A549 treated with dexamethasone at 1 μM for 4 hours (cell line): Measurements from ENCODE around the gene KLK10. TPM values are rescaled to one million over a fixed set of nuclear protein-coding genes. Genes with fewer than 3 reads are reported as not detected.

Experiments used
- total RNA-seq: library from RNA; stranded (reverse); fragments of 200-300 nt; extraction: Qiagen RNA extraction; gene quantifications from 5 replicates; pipeline ENCODE4 v1.2.3, GENCODE V29; 2022

KLK10 gene, protein sequence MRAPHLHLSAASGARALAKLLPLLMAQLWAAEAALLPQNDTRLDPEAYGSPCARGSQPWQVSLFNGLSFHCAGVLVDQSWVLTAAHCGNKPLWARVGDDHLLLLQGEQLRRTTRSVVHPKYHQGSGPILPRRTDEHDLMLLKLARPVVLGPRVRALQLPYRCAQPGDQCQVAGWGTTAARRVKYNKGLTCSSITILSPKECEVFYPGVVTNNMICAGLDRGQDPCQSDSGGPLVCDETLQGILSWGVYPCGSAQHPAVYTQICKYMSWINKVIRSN
- 0.21 to 0.53 TPM (median 0.31 TPM) in 5 replicates for total RNA-seq

DNA sequence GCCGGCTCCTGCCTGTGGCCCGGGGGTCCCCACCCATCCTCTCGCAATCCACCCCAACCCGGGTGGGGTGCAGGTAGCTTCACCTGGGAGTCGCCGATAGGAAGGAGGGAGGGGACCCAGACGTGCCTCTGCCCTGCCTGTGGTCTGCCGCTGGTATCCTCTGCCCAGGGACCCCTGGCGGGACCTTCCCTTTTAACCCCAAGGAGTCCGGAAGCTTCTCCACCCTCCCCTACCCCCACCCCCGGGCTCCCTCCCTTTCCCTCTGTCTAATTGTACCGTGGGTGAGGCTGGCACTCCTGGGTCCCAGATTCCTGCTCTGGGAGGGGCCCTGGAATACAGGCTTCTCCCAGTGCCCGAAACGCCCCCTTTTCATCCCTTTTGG, at the start of gene KLK10:
TSS of gene KLK10 (minus strand) at position 166 of the 382 bp plus-strand sequence. CDS start 579 bp downstream, outside the sequence.

DNA sequence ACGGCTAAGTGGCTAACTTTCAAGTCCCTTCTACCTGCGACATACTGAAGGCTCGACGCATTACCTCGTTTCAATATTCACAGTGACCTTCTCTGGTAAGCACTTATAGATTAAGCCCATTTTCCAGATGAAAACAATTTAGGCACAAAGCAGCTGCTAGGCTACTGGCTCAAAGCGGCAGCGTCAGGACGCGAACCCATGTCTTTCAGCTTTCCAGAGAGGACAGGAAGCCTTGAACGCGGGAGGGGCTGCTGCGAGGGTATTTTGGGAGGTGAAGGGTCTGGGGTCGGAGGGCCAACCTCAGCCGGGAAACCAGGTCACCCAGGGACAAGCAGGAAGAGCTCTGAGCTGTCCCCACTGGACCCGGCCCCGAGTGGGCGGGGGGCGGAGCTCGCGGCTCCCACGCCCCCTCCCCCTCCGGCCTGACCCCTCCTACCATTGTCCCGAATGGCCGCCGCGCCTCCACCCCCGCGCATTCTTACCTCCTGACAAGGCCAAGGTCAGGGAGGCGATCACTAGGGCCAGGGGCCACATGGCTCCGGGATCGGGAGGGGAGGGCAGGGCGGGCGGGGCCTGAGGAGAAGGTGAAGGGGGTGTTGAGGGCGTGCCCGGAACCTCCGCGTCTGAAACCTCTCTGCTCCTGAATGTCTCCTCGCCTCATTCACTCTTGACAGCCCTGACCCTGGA, 45.2 kb upstream of the KLK10 start, which contains the start of gene KLK13:
TSS of gene KLK13 (minus strand) at position 559 of the 687 bp plus-strand sequence. CDS start at position 534, 25 bp downstream.

DNA sequence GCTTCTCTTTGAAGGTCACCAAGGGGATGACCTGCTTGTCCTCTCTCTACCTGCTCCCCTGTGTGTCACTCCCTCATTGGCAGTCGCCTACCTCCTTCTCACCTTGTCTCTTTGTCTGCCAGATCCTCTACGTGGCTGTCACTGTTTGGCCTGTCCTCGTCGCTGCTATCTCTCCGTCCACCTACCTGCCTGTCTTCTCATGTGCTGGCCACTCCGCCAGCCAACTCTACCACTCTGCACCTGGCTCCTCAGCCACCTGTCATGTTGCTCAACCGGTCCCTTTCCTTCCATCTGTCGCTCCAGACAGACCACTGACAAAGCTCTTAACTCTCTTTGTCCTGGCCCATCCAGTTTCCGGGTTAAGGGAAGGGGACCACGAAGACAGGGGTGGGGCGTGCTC, 15.2 kb upstream of the KLK10 start, which contains the start of gene KLK12:
TSS of gene KLK12 (minus strand) at position 299 of the 400 bp plus-strand sequence. CDS start 381 bp downstream, outside the sequence.

DNA sequence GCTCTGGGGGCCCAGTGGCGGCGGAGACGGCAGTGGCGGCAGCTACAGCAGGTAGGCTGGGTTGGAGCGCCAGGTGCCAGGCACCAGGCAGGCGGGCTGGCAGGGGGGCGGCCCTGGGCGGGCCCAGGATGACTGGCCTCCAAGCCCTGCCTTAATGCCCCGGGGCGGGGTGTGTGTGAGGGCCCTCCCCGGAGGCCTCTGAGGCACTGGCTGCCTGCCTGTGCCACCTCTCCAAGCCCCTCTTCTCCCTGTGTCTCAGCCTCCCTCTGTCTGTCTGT, 7.0 kb upstream of the KLK10 start, which contains the start of gene KLK11:
TSS of gene KLK11 (minus strand) at position 63 of the 278 bp plus-strand sequence. CDS start 985 bp downstream, outside the sequence.

DNA sequence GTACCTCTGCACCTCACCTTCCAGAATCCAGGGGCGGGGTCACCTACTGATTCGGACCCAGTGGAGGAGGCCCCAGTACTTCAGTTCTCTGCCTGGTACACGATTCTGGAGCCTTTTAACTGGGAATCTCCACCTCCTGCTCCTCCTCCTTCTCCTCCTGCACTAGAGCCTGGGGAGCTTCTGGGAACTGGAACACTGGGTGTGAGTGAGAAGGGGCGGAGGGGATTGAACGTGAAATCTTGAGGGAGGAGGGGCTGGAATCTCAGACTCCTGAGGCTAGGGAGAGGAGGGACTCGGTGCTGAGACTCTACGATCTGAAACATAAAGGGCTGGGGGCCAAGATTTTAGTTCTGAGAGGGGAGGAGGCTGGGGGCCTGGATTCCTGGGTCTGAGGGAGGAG, 18.0 kb downstream of the KLK10 start, which contains the start of gene KLK8:
TSS of gene KLK8 (minus strand) at position 90 of the 400 bp plus-strand sequence. CDS start 437 bp downstream, outside the sequence.

DNA sequence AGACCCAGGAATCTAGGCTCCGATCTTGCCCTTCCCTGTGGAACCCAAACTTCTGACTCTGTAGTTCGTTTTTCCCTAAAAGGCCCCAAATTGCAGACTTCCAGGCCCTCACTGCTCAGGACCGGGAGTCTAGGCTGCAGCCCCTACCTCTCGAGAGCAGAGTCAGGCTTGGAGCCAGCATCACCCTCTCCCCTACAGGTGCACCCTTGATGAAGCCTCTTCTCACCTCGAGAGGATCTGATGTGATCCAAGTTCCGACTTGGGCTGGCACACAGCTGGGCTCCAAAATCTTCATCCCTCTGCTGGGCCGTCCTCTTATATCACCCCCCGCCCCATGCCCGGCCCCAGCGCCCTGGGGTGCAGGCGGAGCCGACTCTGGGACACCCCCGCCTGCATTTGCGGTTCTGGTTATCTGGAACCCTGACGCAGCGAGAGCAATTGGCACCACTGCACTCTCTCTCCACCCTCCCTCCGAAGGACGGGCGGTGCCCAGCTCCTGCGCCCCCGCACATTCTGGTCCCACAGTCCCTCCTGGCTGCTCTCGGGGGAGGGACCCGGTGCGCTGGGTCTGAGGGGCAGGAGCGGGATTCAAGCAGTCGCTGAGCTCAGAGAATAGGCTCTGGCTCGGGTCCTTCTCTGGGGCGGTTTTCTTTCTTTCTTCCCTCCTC, 35.8 kb downstream of the KLK10 start, which contains the start of gene KLK7:
TSS of gene KLK7 (minus strand) at position 293 of the 668 bp plus-strand sequence. CDS start 1,518 bp downstream, outside the sequence.

DNA sequence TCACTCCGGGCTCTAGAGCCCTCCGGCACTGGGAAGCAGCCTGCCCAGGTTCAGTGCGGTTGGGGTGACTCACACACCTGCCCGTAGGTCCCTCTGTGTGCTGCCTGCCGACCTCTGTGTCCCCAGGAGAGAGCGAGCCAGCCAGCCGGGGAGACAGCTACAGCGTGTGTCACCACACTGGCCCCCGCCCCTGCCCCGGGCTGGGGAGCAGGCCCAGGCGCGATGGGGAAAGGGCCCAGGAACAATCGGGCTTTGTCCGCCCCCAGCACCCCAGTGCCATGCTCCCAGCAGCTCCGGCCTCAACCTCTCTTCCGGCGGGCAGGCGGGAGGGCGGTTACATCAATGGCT, 50.1 kb downstream of the KLK10 start, which contains the start of gene KLK6:
TSS of gene KLK6 (minus strand) at position 179 of the 348 bp plus-strand sequence. CDS start 1,487 bp downstream, outside the sequence.

Other genes with a start within 250 kb of the KLK10 start
- gene GPR32, start 249.2 kb downstream of the KLK10 start, total RNA-seq, result not detected in 5 replicates
- not detected in 5 replicates for gene ACP4, start 229.3 kb downstream of the KLK10 start, total RNA-seq
- gene KLK1, start 195.9 kb downstream of the KLK10 start, total RNA-seq, result 0.13 to 0.20 TPM (median 0.16 TPM) in 3 of 5 replicates, not detected in the others
- gene KLK15, start 186.1 kb downstream of the KLK10 start, total RNA-seq, result not detected in 5 replicates
- gene KLK3, start 164.8 kb downstream of the KLK10 start, total RNA-seq, result 0.12 TPM in 1 of 5 replicates, not detected in the others
- 0.16 to 0.22 TPM in 2 of 5 replicates, not detected in the others for gene KLK2, start 146.3 kb downstream of the KLK10 start, total RNA-seq
- 0.11 to 0.13 TPM in 2 of 5 replicates, not detected in the others for gene KLK4, start 108.3 kb downstream of the KLK10 start, total RNA-seq
- 0.15 TPM in 1 of 5 replicates, not detected in the others for gene KLK5, start 66.7 kb downstream of the KLK10 start, total RNA-seq
- gene KLK6, start 50.1 kb downstream of the KLK10 start, total RNA-seq, result 0.15 to 0.56 TPM (median 0.21 TPM) in 5 replicates
- gene KLK7, start 35.8 kb downstream of the KLK10 start, total RNA-seq, result not detected in 5 replicates
- gene KLK8, start 18.1 kb downstream of the KLK10 start, total RNA-seq, result not detected in 5 replicates
- gene KLK11, start 6.9 kb upstream of the KLK10 start, total RNA-seq, result 0.12 TPM in 1 of 5 replicates, not detected in the others
- not detected in 5 replicates for gene KLK12, start 15.3 kb upstream of the KLK10 start, total RNA-seq
- gene KLK13, start 45.4 kb upstream of the KLK10 start, total RNA-seq, result 0.09 to 0.14 TPM (median 0.12 TPM) in 3 of 5 replicates, not detected in the others
- 0.26 to 0.54 TPM (median 0.39 TPM) in 4 of 5 replicates, not detected in the other for gene KLK14, start 63.2 kb upstream of the KLK10 start, total RNA-seq
- 5.2 to 11.6 TPM (median 9.9 TPM) in 5 replicates for gene CTU1, start 88.7 kb upstream of the KLK10 start, total RNA-seq
- gene SIGLEC9, start 105.2 kb upstream of the KLK10 start, total RNA-seq, result 0.05 to 0.07 TPM (median 0.05 TPM) in 4 of 5 replicates, not detected in the other
- not detected in 5 replicates for gene SIGLEC7, start 122.6 kb upstream of the KLK10 start, total RNA-seq
- 0.06 to 0.08 TPM (median 0.07 TPM) in 3 of 5 replicates, not detected in the others for gene CD33, start 205.4 kb upstream of the KLK10 start, total RNA-seq
- 0.08 TPM in 1 of 5 replicates, not detected in the others for gene SIGLECL1, start 231.4 kb upstream of the KLK10 start, total RNA-seq